GM08714 (cell line): ENCODE results near the gene CBLL1.

Experiments
- H3K4me3 ChIP-seq: fragments of 200-500 bp; sonication (Bioruptor generic); 2 replicates; pipeline ENCODE4 v1.5.1; 2014; ENCODE audit warnings: mild to moderate bottlenecking, low read length, inconsistent platforms
- ZNF274 ChIP-seq: IDR thresholded peaks from 2 replicates; pipeline ENCODE4 v1.6.1; 2012; ENCODE audit warnings: mild to moderate bottlenecking, low read depth, low read length

Gene CBLL1

GRCh38 chr7:107773027-107773426 is 29.1 kb downstream of the CBLL1 start:
- no peak for TF ChIP-seq ZNF274
- no peak overlapping the region for H3K4me3 ChIP-seq

DNA sequence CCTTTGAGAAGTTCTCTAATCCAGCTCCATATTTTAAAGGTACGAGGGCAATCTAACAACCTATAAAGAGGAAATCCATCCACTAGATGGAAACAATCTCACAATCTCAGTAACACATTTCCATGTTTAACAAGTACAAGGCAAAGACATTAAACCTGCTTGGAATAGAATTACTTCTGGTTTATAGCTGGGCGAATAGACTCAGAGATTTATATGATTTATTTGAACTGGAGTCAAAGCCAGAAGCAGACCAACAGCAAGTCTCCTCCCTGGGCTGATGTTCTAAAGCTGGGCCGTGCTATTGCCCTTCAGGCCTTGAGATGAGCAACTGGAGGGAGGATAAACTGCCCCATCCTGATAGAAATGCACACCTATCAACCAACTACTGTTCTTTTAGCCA is 33.8 kb downstream of the CBLL1 start:
- no peak overlapping the region for H3K4me3 ChIP-seq
- TF ChIP-seq ZNF274, result no peak

GRCh38 chr7:107778283-107778682 is 34.3 kb downstream of the CBLL1 start:
- no peak for TF ChIP-seq ZNF274
- no peak overlapping the region for H3K4me3 ChIP-seq

GRCh38 chr7:107779647-107780099 is 35.7 kb downstream of the CBLL1 start:
- no peak overlapping the region for H3K4me3 ChIP-seq
- TF ChIP-seq ZNF274, result no peak

- no peak overlapping the region for H3K4me3 ChIP-seq
- no peak for TF ChIP-seq ZNF274
Observed at GRCh38 chr7:107782374-107782773, 38.4 kb downstream of the CBLL1 start.

GRCh38 chr7:107783648-107784047 is 39.7 kb downstream of the CBLL1 start:
- no peak for TF ChIP-seq ZNF274
- H3K4me3 ChIP-seq, result no peak overlapping the region

GRCh38 chr7:107785170-107785569 is 41.2 kb downstream of the CBLL1 start:
- no peak overlapping the region for H3K4me3 ChIP-seq
- no peak for TF ChIP-seq ZNF274

- no peak for TF ChIP-seq ZNF274
- no peak overlapping the region for H3K4me3 ChIP-seq
Observed at GRCh38 chr7:107785926-107786325, 42.0 kb downstream of the CBLL1 start.

DNA sequence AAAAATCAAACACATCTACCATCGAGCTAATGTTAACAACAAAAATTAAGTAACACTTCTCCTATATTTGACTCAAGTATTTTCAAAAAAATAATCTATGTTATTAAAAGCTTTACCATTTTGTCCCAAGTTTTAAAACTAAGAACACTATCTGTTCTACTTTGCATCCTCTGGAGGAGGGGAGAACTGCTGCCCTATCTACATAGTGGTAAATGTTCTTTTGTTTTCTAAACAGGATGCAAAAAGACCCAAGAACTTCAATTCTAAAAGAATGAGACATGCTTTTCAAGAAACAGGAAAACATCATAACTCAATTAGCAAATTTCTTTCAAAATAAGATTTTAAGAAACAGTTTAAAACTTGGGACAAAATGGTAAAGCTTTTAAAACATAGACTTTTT is 44.3 kb downstream of the CBLL1 start:
- no peak overlapping the region for H3K4me3 ChIP-seq
- TF ChIP-seq ZNF274, result no peak

DNA sequence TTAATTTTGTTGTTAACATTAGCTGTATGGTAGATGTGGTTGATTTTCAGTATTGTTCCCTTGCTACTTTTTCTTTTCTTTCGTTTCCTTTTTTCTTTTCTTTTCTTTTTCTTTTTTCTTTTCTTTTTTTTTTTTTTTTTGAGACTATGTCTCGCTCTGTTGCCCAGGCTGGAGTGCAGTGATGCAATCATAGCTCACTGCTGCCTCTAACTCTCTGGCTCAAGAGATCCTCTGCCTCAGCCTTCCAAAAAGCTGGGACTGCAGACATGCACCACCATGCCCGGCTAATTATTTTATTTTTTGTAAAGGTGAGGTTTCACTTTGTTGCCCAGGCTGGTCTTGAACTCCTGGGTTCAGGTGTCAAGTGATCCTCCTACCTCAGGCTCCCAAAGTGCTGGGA is 44.7 kb downstream of the CBLL1 start:
- no peak overlapping the region for H3K4me3 ChIP-seq
- no peak for TF ChIP-seq ZNF274

GRCh38 chr7:107789647-107790046 is 45.7 kb downstream of the CBLL1 start:
- no peak overlapping the region for H3K4me3 ChIP-seq
- TF ChIP-seq ZNF274, result no peak

GRCh38 chr7:107792364-107792763 is 48.4 kb downstream of the CBLL1 start:
- no peak for TF ChIP-seq ZNF274
- H3K4me3 ChIP-seq, result no peak overlapping the region

DNA sequence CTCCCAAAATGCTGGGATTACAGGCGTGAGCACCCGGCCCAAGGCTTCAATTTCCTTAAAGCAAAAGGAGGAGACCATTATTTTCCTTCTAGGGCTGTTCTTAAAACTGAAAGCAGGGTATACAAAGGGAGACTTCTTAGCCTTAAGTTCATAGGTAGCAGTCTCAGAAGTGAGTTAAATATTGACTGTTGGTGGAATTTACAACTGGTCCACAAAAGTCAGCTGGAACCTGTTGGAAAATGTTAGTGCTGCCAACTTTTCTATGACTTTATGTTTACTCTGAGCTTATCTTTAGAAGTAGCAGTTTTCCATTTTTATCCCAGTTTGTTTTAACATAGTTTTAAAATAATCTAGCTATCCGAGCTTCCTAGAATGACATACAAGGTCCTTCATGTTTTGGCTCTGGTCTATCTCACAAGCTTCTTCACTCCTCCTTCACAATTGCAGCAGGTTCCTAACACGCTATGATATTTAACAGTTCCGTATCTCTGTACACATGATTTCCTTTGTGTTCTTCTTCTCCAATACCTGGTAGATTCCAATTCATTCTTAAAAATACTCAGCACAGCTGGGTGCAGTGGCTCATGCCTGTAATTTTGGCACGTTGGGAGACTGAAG is 55.8 kb downstream of the CBLL1 start:
- H3K4me3 ChIP-seq, result no peak overlapping the region
- TF ChIP-seq ZNF274, result no peak

DNA sequence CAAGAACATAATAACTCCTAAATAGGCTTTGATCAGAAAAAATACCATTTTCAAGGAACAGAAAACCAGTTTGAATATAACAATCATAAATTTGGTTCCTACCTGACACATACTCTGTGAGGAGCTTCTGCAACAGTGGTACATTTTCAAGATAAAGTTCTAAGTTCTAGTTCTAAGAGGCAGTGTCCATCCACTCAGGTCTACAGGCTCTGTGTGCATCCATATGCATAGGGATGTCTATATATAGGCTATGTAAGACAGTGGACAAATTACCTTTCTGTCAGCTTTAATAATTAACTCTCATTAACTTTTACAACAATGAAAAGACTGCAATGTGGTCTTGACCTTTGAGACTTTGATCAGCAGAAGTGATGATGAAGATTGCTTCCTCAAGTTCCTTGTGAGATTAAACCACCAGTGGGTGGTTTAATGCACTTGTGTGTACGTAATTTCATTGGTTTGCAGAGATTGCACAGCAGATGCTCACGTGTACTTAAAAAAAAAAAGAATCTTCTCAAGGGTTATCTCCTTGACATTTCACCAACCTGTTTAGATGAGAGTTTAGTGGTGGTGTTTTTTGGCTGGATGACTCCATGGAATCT is 59.2 kb downstream of the CBLL1 start, which contains the start of gene SLC26A3:
Gene SLC26A3 (minus strand): TSS at position 215 of the 602 bp plus-strand sequence. CDS start 8,714 bp downstream, outside the sequence.
- no peak within 1 kb of the TSS for H3K4me3 ChIP-seq
- TF ChIP-seq ZNF274, result no peak

- H3K4me3 ChIP-seq, result no peak overlapping the region
- no peak for TF ChIP-seq ZNF274
Observed at GRCh38 chr7:107809179-107809578, 65.2 kb downstream of the CBLL1 start.
